Activated CD4-positive, alpha-beta T cell treated with anti-CD3 and anti-CD28 coated beads, Interleukin-2, amount 10 ng/mL, durations not matched to agents 24 days and 14 days (primary cell): ENCODE measurements around the gene MTCH1. TPM values are rescaled to one million over a fixed set of nuclear protein-coding genes. Genes with fewer than 3 reads are reported as not detected.

Experiments used
- DNase-seq: peaks from one replicate; pipeline ENCODE4 v3.0.0; 2022
- H3K27ac Mint-ChIP-seq: one replicate; pipeline ENCODE4 v1.8.0; 2022; ENCODE audit warnings: mild to moderate bottlenecking, mixed read lengths
- H3K27me3 Mint-ChIP-seq: one replicate; pipeline ENCODE4 v1.8.0; 2022; ENCODE audit warnings: mixed read lengths
- H3K36me3 Mint-ChIP-seq: one replicate; pipeline ENCODE4 v1.8.0; 2022; ENCODE audit warnings: low read depth, mild to moderate bottlenecking, mixed read lengths
- H3K4me1 Mint-ChIP-seq: one replicate; pipeline ENCODE4 v1.8.0; 2021; ENCODE audit warnings: mixed read lengths
- H3K4me3 Mint-ChIP-seq: one replicate; pipeline ENCODE4 v1.8.0; 2022; ENCODE audit warnings: mild to moderate bottlenecking, moderate library complexity, mixed read lengths
- H3K9me3 Mint-ChIP-seq: one replicate; pipeline ENCODE4 v1.8.0; 2021; ENCODE audit warnings: mixed read lengths
- intact Hi-C: fragments of 100-400 bp; cut with micrococcal nuclease; formaldehyde crosslinking; loops from one replicate; pipeline ENCODE4 v1.15.1; 2023
- total RNA-seq: library from RNA; stranded (reverse); gene quantifications from 2 replicates; pipeline ENCODE4 v1.2.3, GENCODE V29; 2022

The MTCH1 gene
- total RNA-seq, 1 donor from 2014 or later = 119 TPM

DNA sequence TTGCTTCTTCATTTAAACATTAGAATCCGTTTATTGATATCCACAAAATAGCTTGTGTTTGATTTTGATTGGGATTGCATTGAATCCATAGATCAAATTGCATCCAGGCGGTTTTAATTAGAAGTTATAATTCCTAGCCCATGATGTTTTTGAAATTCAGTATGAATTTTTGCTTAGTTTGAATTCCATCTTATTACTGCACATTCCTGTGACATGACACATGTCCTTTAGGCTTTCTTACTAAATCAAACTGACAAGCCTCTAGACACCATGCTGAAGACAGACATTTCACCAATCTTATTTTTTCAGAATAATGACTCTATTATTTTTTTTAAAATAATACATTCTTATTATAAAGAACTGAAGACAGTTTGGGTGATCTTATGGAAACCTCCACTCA, 52.9 kb downstream of the MTCH1 start:
- no peak overlapping the region for H3K4me3 Mint-ChIP-seq
- H3K9me3 Mint-ChIP-seq = no peaks in the 10 kb centered on the region
- peaks cover 13% of the 10 kb centered on the region for H3K27me3 Mint-ChIP-seq
- no peak overlapping the region for H3K27ac Mint-ChIP-seq
- no peak for DNase-seq
- H3K36me3 Mint-ChIP-seq = no peaks in the 10 kb centered on the region
- intact Hi-C loops = no loop called here
- H3K4me1 Mint-ChIP-seq = peaks cover 8% of the 10 kb centered on the region

DNA sequence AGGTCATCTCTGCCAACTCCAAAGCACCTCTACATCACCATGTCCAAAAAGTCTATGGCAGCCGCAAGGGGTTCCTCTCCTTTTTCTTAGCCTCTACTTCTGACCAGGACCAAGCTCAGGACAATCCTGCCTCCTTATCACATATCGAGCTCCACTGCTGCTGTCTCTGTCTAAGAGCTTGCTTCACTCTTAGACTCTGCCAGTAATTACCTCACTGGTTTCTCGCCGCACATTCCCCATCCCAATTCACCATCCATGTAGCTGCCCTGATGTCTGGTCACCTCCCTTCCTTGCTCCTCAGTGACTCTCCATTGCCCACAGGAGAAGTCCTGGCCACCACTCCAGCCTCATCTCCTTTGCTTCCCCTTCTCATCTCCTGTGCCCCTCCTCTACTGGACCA, 55.5 kb downstream of the MTCH1 start:
- Mint-ChIP-seq H3K27me3 (peaks cover 4% of the 10 kb centered on the region), H3K27ac (no peak overlapping the region), H3K9me3 (no peaks in the 10 kb centered on the region), H3K36me3 (peaks cover 4% of the 10 kb centered on the region), H3K4me1 (peaks cover 15% of the 10 kb centered on the region), H3K4me3 (no peak overlapping the region)
- DNase-seq = no peak
- intact Hi-C loops = no loop called here

DNA sequence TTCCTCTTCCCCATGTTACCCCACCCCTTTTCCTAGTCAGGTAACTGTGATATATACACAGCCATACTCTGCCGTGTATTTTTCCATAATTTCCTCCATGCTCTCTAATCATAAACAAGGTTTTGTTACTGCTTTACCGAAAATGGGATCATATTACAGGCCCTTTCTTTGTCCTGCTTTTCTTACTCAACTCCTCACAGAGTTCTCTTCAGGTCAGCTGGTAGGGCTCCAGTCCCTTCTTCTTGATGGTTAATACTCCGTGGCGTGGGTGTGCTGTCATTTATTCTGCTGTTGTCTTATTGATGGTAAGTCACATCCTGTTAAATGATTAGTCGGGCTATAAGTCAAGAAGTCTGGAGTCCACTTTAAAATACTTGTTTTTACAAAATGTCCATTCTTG, 56.4 kb downstream of the MTCH1 start:
- Mint-ChIP-seq H3K4me3 (no peak overlapping the region), H3K27me3 (no peaks in the 10 kb centered on the region), H3K36me3 (peaks cover 8% of the 10 kb centered on the region), H3K9me3 (no peaks in the 10 kb centered on the region), H3K27ac (no peak overlapping the region), H3K4me1 (peaks cover 17% of the 10 kb centered on the region)
- DNase-seq = no peak
- intact Hi-C loops = no loop called here

DNA sequence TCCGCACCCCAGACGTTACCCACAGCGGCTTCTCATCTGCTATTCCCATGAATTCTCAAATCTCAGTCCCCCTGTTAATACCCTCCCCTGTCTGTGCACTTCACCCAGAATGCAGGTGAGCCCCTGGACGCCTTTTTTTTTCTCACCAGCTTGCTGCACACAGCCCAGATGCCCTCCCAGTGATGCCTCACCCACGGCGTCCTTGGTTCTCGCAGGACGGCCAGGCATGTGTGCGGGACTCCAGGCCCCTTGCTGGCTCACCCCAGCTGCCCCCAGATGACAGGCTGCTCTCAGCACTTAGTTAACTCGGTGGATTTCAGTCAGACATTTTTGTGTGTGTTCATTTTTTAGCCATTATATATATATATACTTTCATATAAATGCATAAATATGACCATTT, 56.8 kb downstream of the MTCH1 start:
- Mint-ChIP-seq H3K4me1 (peaks cover 22% of the 10 kb centered on the region), H3K9me3 (no peaks in the 10 kb centered on the region), H3K27me3 (no peaks in the 10 kb centered on the region), H3K27ac (peak overlapping the region; percentile 47), H3K36me3 (peaks cover 13% of the 10 kb centered on the region), H3K4me3 (no peak overlapping the region)
- intact Hi-C loops = no loop called here
- DNase-seq = no peak

DNA sequence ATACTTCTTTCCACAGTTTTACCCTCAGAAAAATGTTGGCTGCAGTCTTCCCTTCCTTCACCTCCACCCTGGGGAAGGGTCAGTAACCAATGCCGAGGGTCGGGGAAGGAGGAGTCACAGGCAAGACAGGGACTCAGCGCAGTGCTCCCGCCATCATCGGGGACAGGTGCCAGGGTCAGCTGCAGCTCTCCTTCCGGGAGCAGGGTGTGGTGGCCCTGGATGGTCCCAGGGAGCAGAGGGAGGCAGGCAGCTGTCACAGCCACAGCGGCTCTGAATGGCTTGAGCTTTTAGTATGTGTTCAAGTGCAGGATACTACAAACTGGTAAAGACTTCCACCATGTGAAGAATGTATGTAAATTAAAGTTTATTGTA, 57.5 kb downstream of the MTCH1 start:
- Mint-ChIP-seq H3K4me3 (no peak overlapping the region), H3K36me3 (peaks cover 18% of the 10 kb centered on the region), H3K27ac (no peak overlapping the region), H3K4me1 (peaks cover 24% of the 10 kb centered on the region), H3K9me3 (no peaks in the 10 kb centered on the region), H3K27me3 (no peaks in the 10 kb centered on the region)
- no peak for DNase-seq
- intact Hi-C loops = no loop called here

DNA sequence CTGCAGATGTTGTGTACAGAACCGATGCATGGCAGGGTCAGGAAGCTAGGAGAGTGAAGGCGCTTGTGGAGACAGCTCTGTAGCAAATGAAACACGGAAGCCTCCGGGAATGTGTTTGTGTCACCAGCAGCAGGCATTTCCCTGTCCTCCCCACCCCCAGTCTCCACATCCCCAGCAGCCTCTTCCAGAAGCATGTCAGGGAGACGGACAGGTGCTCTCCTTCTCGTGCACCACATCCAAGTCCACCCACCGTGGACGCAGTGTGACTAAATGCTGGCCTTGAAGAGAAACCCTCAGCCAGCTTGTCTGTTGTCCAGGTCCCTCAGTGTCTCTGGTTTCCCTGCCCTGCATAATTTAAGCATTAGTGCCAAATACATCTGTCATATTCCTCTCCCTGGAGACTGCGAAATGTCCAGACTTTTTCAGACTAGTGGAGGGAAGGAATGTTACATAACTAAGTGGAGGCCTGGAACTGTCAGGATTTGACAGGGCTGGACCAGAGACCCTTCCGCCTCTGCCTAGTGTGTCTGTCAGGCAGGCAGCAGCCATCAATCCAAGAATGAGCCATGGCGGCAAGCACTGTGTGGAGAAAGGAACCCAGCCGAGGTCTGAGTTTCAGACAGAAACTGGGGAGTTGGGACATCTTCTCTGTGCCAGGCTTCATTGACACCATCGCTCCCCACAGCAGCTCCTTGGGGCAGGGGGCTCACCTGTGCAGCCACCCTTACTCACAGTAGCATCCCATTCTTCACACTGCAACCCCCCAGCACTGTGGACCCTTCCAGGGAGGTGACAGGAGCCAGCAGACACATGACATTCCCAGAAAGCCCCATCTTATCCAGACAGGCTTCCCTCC, 58.1 kb downstream of the MTCH1 start:
- no peaks in the 10 kb centered on the region for H3K27me3 Mint-ChIP-seq
- no peak for DNase-seq
- intact Hi-C loops = no loop called here

DNA sequence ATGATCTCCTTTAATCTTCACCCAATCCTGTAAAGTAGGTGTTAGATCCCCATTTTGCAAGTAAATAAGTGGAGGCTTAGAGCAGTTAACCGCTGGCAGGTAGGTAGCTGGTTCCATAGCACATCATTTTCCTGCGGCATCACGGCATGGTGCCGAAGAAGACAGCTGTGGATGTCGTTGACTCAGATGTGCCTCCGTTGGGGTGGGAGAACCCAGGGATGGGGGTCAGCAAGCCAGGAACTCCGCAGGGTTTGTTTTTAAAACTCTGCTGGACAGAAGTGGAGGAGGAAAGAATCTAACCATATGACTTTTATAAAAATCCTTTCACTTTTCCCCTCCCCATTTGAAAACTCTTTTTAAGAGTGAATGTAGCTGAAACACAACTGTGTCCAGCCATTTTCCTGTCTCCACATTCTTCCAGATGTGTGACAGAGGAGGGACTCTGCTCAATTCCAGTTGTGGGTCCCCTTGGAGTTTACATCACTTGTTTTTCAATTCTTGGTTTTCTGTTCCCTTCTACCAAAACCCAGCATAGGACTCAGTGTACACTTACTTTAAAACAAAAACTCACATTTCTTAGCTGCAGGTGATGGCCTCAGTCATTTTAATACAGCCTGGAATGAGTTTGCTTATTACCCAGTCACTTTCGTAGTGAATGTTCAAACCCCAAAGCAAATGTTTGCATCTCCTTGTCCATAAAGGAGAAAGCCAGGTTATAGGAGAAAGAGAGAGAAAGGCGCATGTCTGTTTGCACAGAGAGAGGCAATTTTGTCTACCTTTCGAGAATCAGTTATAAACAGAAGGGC, 59.1 kb downstream of the MTCH1 start:
- peaks cover 18% of the 10 kb centered on the region for H3K36me3 Mint-ChIP-seq
- no peaks in the 10 kb centered on the region for H3K9me3 Mint-ChIP-seq
- H3K27me3 Mint-ChIP-seq = no peaks in the 10 kb centered on the region
- peaks cover 25% of the 10 kb centered on the region for H3K4me1 Mint-ChIP-seq
- H3K4me3 Mint-ChIP-seq = no peak overlapping the region
- no peak for DNase-seq
- peak overlapping the region; percentile 16 for H3K27ac Mint-ChIP-seq
- intact Hi-C loops = no loop called here

More for the DNA sequence above, 58.1 kb downstream of the MTCH1 start:
- Mint-ChIP-seq H3K4me1 (peaks cover 25% of the 10 kb centered on the region), H3K4me3 (no peak overlapping the region), H3K27ac (no peak overlapping the region), H3K36me3 (peaks cover 18% of the 10 kb centered on the region), H3K9me3 (no peaks in the 10 kb centered on the region)

DNA sequence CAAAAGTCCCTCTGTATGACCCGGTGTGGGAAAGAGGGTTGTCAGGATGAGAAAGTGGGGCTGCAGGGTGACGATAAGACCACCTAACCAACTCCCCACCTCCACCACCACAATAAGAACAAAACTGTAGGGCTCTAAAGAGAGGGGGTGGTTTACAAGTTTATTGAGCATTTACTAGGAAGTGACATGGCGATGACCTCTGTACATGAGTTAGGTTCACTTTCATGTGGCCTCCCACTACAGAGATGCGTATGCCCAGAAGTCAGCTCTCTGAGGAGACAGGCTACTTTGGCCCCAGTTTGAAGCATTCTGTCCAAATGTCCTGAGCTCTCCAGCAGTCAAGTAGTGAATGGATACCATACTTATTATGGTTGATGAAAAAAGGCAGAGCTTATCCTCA, 60.2 kb downstream of the MTCH1 start:
- H3K9me3 Mint-ChIP-seq = no peaks in the 10 kb centered on the region
- peaks cover 25% of the 10 kb centered on the region for H3K4me1 Mint-ChIP-seq
- peak; percentile 65 for DNase-seq
- H3K27ac Mint-ChIP-seq = peak overlapping the region; percentile 70
- H3K27me3 Mint-ChIP-seq = no peaks in the 10 kb centered on the region
- intact Hi-C loops = loop anchor here (1.0 kb wide), 1 partner anchor 14 kb away; no protein-coding TSS in a partner anchor
- peaks cover 24% of the 10 kb centered on the region for H3K36me3 Mint-ChIP-seq
- H3K4me3 Mint-ChIP-seq = peak overlapping the region; percentile 9

DNA sequence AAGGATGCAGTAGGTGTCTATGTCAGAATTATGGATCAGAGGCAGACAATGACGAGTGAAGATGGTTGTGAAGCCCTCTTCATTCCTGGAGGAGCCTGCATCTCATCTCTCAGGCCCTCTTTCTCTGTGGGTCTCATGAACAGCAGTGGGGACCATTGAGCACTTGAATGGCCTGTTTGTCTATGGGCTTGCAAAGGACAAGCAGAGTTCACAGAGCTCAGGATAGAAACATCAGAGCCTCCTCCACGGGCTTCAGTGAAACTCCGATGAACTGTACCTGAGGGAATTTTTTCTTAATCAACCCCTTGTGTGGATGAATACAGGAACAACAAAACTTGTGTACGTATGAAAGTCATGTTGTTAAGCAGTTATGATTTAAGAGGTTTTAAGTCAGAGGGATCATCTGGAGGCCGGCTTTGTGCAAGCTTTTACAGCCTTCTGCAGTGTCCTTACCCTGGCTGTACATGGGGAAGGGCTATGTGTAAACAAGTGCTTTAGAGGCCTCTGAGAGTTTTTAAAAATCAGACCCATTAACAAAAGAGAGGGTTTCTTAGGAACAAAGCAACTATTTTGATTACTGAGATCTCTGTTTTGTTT, 61.1 kb downstream of the MTCH1 start:
- DNase-seq = no peak
- Mint-ChIP-seq H3K9me3 (no peaks in the 10 kb centered on the region), H3K4me1 (peaks cover 25% of the 10 kb centered on the region), H3K4me3 (no peak overlapping the region), H3K36me3 (peaks cover 27% of the 10 kb centered on the region), H3K27me3 (no peaks in the 10 kb centered on the region), H3K27ac (no peak overlapping the region)
- intact Hi-C loops = loop anchor here (1.0 kb wide), 1 partner anchor 13 kb away; no protein-coding TSS in a partner anchor

DNA sequence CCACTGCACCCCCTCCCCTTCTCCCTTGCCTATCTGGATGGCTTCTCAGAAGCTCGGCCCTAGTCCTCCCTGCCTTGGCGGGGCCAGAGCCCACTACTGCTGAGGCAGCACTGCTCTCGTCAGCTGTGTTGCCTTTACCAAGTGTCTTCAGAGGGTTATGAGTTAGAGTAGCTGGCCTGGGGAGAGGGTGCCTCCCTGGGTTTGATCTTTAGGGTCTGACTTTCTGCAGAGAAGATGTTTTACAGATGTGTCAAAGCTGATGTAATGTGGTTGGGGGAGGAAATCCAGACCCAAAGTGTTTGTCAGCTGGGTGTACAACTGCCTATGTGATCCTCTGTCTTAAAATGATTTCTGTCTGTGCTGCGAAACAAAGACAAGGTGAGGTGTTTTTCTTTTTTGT, 61.9 kb downstream of the MTCH1 start:
- Mint-ChIP-seq H3K4me3 (no peak overlapping the region), H3K27me3 (no peaks in the 10 kb centered on the region), H3K4me1 (peaks cover 25% of the 10 kb centered on the region), H3K27ac (peak overlapping the region; percentile 28), H3K9me3 (no peaks in the 10 kb centered on the region), H3K36me3 (peaks cover 33% of the 10 kb centered on the region)
- DNase-seq = peak; percentile 71
- intact Hi-C loops = no loop called here

DNA sequence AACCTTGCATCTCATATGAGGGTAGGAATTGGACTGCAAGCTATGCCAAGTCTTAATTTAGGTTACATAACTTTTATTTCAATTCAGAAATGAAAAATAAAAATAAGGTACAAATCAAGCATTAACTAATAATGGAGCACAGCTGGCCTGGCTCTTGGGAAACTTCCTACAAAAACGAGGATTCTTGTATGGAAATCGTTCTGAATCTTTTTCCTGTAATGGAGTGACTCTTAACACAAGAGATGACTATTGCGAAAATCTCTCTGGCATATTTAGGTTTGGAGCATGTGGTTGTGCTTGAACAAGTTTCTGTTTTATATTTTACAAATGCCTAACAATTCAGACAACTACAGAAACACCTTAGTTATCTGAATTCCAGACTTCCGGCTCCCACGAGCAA, 65.5 kb downstream of the MTCH1 start:
- intact Hi-C loops = no loop called here

DNA sequence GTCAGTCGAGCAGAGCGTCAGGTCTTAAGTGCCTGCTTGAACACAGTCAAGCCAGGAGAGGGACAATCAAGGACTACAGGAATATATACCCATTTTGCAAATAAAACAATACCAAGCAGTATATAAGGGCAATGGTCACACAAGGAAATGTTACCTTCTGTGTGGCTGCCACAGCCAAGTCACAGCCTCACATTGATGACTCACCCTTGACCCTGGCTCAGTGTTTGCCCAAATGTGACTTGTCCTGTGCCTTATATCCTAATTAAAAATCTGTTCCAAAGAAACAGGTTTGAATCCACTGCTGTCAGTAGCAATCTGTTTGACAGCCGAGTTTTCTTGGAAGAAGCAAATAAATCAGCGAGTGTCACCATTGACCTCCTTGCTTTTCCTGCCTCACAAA, 65.9 kb downstream of the MTCH1 start:
- H3K27ac Mint-ChIP-seq = no peak overlapping the region
- peaks cover 21% of the 10 kb centered on the region for H3K4me1 Mint-ChIP-seq
- H3K27me3 Mint-ChIP-seq = no peaks in the 10 kb centered on the region
- H3K4me3 Mint-ChIP-seq = no peak overlapping the region
- DNase-seq = no peak
- intact Hi-C loops = no loop called here
- peaks cover 54% of the 10 kb centered on the region for H3K36me3 Mint-ChIP-seq
- H3K9me3 Mint-ChIP-seq = no peaks in the 10 kb centered on the region

More for the DNA sequence above, 65.5 kb downstream of the MTCH1 start:
- no peak for DNase-seq
- Mint-ChIP-seq H3K36me3 (peaks cover 52% of the 10 kb centered on the region), H3K9me3 (no peaks in the 10 kb centered on the region), H3K27me3 (no peaks in the 10 kb centered on the region), H3K27ac (no peak overlapping the region), H3K4me3 (no peak overlapping the region), H3K4me1 (peaks cover 23% of the 10 kb centered on the region)
